OCI-LY7 (cell line): ENCODE measurements around the gene WASF3. TPM values are rescaled to one million over a fixed set of nuclear protein-coding genes. Genes with fewer than 3 reads are reported as not detected.

Source experiments
- BruUV-seq: library from RNA; stranded (reverse); fragments of 400-500 nt; replicated peaks from 2 replicates; lab custom pipeline; 2021; lab: Mats Ljungman, UMichigan
- CTCF ChIA-PET: fragments of 300-600 bp; sonication (Branson Sonifier 250); formaldehyde crosslinking; loops from one replicate; lab custom pipeline; 2022; ENCODE audit warnings: antibody characterized with exemption; ENCODE audit not compliant: unreplicated experiment; lab: Charles Lee
- POLR2A ChIA-PET: fragments of 300-600 bp; sonication (Branson Sonifier 250); formaldehyde crosslinking; loops from one replicate; lab custom pipeline; 2022; ENCODE audit warnings: antibody characterized with exemption; lab: Charles Lee
- DNase-seq: peaks from one replicate; pipeline ENCODE4 v3.0.0-alpha.2; 2015; ENCODE audit warnings: low spot score
- H2AFZ ChIP-seq: fragments of 200-600 bp; sonication (generic), shearing (Covaris generic); 2 replicates; pipeline ENCODE4 v1.6.1; 2014; ENCODE audit warnings: mild to moderate bottlenecking, antibody characterized with exemption, low read length, moderate library complexity
- H3K27ac ChIP-seq: fragments of 200-600 bp; sonication (generic); 2 replicates; pipeline ENCODE4 v1.5.1; 2014; ENCODE audit warnings: mixed run types, low read depth, mild to moderate bottlenecking, moderate library complexity, low read length, inconsistent platforms; ENCODE audit not compliant: poor library complexity, severe bottlenecking
- H3K36me3 ChIP-seq: fragments of 200-600 bp; sonication (generic); 2 replicates; pipeline ENCODE4 v1.6.1; 2014; ENCODE audit warnings: mild to moderate bottlenecking, antibody characterized with exemption, low read length, moderate library complexity, mixed read lengths; ENCODE audit not compliant: insufficient read depth
- H3K4me1 ChIP-seq: fragments of 200-600 bp; sonication (generic); 2 replicates; pipeline ENCODE4 v1.5.1; 2014; ENCODE audit warnings: mild to moderate bottlenecking, low read length; ENCODE audit not compliant: insufficient read depth, poor library complexity, severe bottlenecking
- H3K4me2 ChIP-seq: fragments of 200-600 bp; sonication (generic); 2 replicates; pipeline ENCODE4 v1.6.1; 2014; ENCODE audit warnings: mild to moderate bottlenecking, low read length
- H3K4me3 ChIP-seq: fragments of 200-600 bp; sonication (generic); 2 replicates; pipeline ENCODE4 v1.5.1; 2014; ENCODE audit warnings: mild to moderate bottlenecking, low read depth, low read length; ENCODE audit not compliant: poor library complexity, severe bottlenecking
- H3K79me2 ChIP-seq: fragments of 200-600 bp; sonication (generic); 2 replicates; pipeline ENCODE4 v1.6.1; 2016; ENCODE audit warnings: low read depth, mild to moderate bottlenecking, low read length, moderate library complexity, mixed read lengths; ENCODE audit not compliant: insufficient read depth
- H3K9me2 ChIP-seq: fragments of 200-600 bp; sonication (generic); 2 replicates; pipeline ENCODE4 v1.6.1; 2016; ENCODE audit warnings: mild to moderate bottlenecking, low read length, mixed read lengths; ENCODE audit not compliant: insufficient read depth
- H3K9me3 ChIP-seq: fragments of 200-600 bp; sonication (generic); 2 replicates; pipeline ENCODE4 v1.6.1; 2014; ENCODE audit warnings: mild to moderate bottlenecking, mixed run types, low read length, mixed read lengths
- H4K20me1 ChIP-seq: fragments of 200-600 bp; sonication (generic); 2 replicates; pipeline ENCODE4 v1.6.1; 2014; ENCODE audit warnings: mild to moderate bottlenecking, antibody characterized with exemption, low read length, moderate library complexity, mixed read lengths; ENCODE audit not compliant: insufficient read depth
- CTCF ChIP-seq: fragments of 200-600 bp; sonication (generic); conservative IDR thresholded peaks from 2 replicates; pipeline ENCODE4 v1.5.1; 2014; ENCODE audit warnings: mild to moderate bottlenecking, antibody characterized with exemption, low read length, moderate library complexity, mixed read lengths
- EZH2phosphoT487 ChIP-seq: fragments of 200-600 bp; sonication (generic); IDR thresholded peaks from 2 replicates; pipeline ENCODE4 v1.6.1; 2018; ENCODE audit warnings: low read depth, borderline replicate concordance, mild to moderate bottlenecking, mixed run types, antibody characterized with exemption, low read length, moderate library complexity, mixed read lengths
- intact Hi-C: fragments of 100-400 bp; cut with micrococcal nuclease; formaldehyde crosslinking; loops from one replicate; pipeline ENCODE4 v1.10.0; 2022; ENCODE audit not compliant: unreplicated experiment
- total RNA-seq, 2 experiments: library from RNA; depleted of rRNA in 1 of 2; stranded (reverse); fragments of >200 nt in 1 of 2; shearing (Covaris generic) in 1 of 2; gene quantifications; 2 replicates each; pipeline ENCODE4 v1.2.3, GENCODE V29; 2014 to 2022

Gene WASF3
- total RNA-seq, 2 experiments from 2014 or later = 0.17 to 0.19 TPM

GRCh38 chr13:26621731-26622401 is 64.4 kb downstream of the WASF3 start:
- H3K36me3 ChIP-seq = no peaks in the 10 kb centered on the region
- TF ChIP-seq CTCF = no peak
- TF ChIP-seq EZH2phosphoT487 = no peak
- H3K9me3 ChIP-seq = peaks cover 13% of the 10 kb centered on the region; the same call in 1 of the 2 replicates
- ChIA-PET CTCF (no interaction called here), POLR2A (no interaction called here)
- BruUV-seq = no TSS peak
- H3K4me3 ChIP-seq = no peak overlapping the region
- no peaks in the 10 kb centered on the region for H3K4me1 ChIP-seq
- no peaks in the 10 kb centered on the region for H3K9me2 ChIP-seq
- no peaks in the 10 kb centered on the region for H3K79me2 ChIP-seq
- H4K20me1 ChIP-seq = no peaks in the 10 kb centered on the region
- no peak overlapping the region for H3K4me2 ChIP-seq
- intact Hi-C loops = no loop called here
- no peak for DNase-seq
- no peak overlapping the region for H2AFZ ChIP-seq
- no peak overlapping the region for H3K27ac ChIP-seq

GRCh38 chr13:26623125-26623524 is 65.6 kb downstream of the WASF3 start:
- Histone ChIP-seq H3K4me1 (no peaks in the 10 kb centered on the region), H3K4me3 (no peak overlapping the region), H3K79me2 (no peaks in the 10 kb centered on the region), H3K9me3 (peaks cover 13% of the 10 kb centered on the region; the same call in 1 of the 2 replicates), H3K36me3 (no peaks in the 10 kb centered on the region), H2AFZ (no peak overlapping the region), H3K4me2 (no peak overlapping the region), H4K20me1 (no peaks in the 10 kb centered on the region), H3K9me2 (no peaks in the 10 kb centered on the region), H3K27ac (no peak overlapping the region)
- no TSS peak for BruUV-seq
- intact Hi-C loops = no loop called here
- ChIA-PET POLR2A (no interaction called here), CTCF (no interaction called here)
- no peak for DNase-seq
- TF ChIP-seq EZH2phosphoT487 (no peak), CTCF (no peak)

- CTCF ChIA-PET = no interaction called here
- POLR2A ChIA-PET = no interaction called here
- H3K4me2 ChIP-seq = no peak overlapping the region
- intact Hi-C loops = no loop called here
- no TSS peak for BruUV-seq
- H3K27ac ChIP-seq = no peak overlapping the region
- no peak overlapping the region for H2AFZ ChIP-seq
- no peaks in the 10 kb centered on the region for H4K20me1 ChIP-seq
- peaks cover 13% of the 10 kb centered on the region; the same call in 1 of the 2 replicates for H3K9me3 ChIP-seq
- H3K36me3 ChIP-seq = no peaks in the 10 kb centered on the region
- no peaks in the 10 kb centered on the region for H3K4me1 ChIP-seq
- no peak for DNase-seq
- no peak for TF ChIP-seq EZH2phosphoT487
- no peaks in the 10 kb centered on the region for H3K79me2 ChIP-seq
- no peaks in the 10 kb centered on the region for H3K9me2 ChIP-seq
- no peak overlapping the region for H3K4me3 ChIP-seq
These were observed 67.1 kb downstream of the WASF3 start for GRCh38 chr13:26624572-26624971.
